Middle frontal gyrus (tissue), 1 donor: Measurements from ENCODE around the gene FXR1.
"Not testable (repeated sequence)": the region's sequence is repeated elsewhere in the genome, so short reads cannot be mapped to it uniquely, and the experiment has no call there.

ENCODE experiments used
- DNase-seq: peaks from one replicate; pipeline ENCODE4 v3.0.0-alpha.2; 2015; ENCODE audit warnings: low spot score; ENCODE audit errors: extremely low spot score

Gene FXR1

GRCh38 chr3:180932819-180933218 lies 20.3 kb downstream of the FXR1 start:
- no peak for DNase-seq

DNA sequence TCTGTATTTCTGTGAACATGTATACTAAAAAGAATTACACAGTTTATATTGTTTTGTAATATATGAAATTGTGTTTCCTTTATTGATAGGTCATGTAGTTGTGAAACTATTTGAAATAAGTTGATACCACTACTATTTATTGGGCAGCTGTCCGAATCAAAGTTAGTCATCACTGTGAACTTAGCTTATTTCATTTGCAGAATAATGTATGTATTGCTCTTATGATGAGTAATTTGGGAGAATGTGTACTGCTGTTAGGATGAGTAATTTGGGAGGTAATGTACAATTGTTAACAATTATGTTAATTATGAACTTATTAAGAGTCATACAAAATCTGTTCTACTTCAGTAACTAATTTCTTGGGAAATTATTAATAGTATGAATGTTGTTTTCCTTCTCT lies 22.2 kb downstream of the FXR1 start:
- no peak for DNase-seq

- DNase-seq, result no peak
Observed at GRCh38 chr3:180940826-180941225, 28.4 kb downstream of the FXR1 start.

- no peak for DNase-seq
Observed at GRCh38 chr3:180947761-180948390, 35.4 kb downstream of the FXR1 start.

GRCh38 chr3:180959691-180960090 lies 47.2 kb downstream of the FXR1 start:
- DNase-seq, result no peak

- DNase-seq, result no peak
Observed at GRCh38 chr3:180961087-180961486, 48.6 kb downstream of the FXR1 start.

DNA sequence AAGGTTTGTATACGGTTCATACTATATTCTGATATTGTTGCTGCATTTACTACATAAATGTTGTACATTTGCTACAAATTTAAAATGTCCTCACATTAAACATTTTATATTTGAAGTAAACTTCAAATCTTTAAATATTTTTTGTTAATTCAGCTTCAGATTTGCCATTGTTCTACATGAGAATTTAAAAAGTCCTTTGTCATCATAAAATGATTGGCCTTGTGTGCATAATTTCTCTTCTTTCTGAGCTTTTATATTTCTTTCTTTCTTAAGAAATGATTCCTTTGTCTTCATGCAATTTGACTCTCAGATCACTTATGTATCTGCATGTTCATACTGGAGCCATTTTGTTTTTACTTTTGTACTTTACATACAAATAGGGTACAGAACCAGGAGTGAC lies 49.1 kb downstream of the FXR1 start:
- no peak for DNase-seq

DNA sequence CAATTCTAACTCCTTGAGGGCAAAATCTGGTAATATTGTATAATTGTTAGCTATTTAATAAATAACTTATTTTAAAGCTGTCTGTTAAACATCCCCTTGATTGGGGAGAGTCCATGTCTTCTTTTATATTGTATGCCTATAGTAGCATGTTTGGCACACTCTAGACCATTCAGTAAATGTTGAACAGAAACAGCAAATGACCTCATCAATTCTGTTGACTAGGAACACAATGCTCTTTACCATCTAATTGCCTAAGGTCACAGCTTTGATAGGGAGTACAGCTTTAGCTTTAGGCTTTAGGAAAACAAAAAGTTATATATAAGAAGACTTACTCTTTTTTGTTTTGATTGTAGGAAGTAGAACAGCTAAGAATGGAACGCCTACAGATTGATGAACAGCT lies 50.1 kb downstream of the FXR1 start:
- no peak for DNase-seq

GRCh38 chr3:180970931-180971330 lies 58.5 kb downstream of the FXR1 start:
- no peak for DNase-seq

GRCh38 chr3:180973543-180973942 lies 61.1 kb downstream of the FXR1 start:
- DNase-seq, result no peak

GRCh38 chr3:180974286-180974685 lies 61.8 kb downstream of the FXR1 start:
- no peak for DNase-seq

GRCh38 chr3:180977498-180977897 lies 65.0 kb downstream of the FXR1 start:
- no peak for DNase-seq

- no peak for DNase-seq
Observed at GRCh38 chr3:180979961-180980360, 67.5 kb downstream of the FXR1 start.

DNA sequence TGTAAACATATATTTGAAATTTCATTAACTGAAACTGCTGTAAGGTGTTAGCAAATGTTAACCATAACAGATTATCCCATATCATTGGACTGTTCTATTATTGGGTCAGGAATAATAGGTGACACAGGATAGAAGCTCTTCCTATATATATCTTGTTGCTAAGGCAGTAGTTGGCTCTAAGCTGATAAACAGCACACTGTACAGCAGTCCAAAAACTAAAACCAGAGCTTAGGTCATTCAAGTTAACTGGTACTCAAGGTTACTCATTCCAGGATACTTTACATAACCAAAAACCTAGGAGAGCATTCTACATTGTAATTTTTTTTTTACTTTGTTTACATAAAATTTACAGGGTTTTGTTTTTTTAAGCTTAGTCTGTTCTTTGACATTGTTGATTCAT lies 68.1 kb downstream of the FXR1 start:
- DNase-seq, result no peak

GRCh38 chr3:180981912-180982311 lies 69.4 kb downstream of the FXR1 start:
- DNase-seq, result no peak

DNA sequence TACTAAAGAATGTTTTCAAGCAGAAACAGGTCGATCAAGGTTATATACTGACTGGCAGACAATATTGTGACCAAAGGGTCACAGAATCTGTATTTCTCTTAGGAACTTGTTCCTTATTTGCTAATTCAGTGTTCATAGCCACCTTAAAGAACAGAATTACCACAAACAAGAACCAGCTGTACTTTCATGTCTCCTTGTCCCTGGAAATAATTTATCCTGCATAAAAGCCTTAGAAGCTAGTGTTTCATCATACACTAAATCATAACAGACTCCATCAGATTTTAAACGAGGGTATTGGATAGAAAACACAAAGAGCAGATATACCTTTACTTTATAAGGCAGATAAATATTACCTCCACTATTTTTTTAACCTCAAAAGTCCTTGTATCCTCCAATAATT lies 70.7 kb downstream of the FXR1 start:
- DNase-seq, result no peak

DNA sequence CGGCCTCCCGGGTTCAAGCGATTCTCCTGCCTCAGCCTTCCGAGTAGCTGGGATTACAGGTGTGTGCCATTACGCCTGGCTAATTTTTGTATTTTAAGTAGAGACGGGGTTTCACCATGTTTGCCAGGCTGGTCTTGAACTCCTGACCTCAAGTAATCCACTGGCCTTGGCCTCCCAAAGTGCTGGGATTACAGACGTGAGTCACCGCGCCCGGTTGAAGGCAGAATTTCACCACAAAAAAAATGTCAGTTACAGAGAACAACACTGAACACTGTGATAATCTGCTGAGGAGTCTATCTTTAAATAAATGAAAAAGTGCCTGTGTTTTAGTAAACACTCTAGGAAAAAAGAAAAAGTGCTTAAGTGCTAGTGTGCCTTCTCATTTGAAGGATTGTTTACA lies 73.9 kb downstream of the FXR1 start:
- not testable (repeated sequence) for DNase-seq

- no peak for DNase-seq
Observed at GRCh38 chr3:180987344-180987743, 74.9 kb downstream of the FXR1 start.

DNA sequence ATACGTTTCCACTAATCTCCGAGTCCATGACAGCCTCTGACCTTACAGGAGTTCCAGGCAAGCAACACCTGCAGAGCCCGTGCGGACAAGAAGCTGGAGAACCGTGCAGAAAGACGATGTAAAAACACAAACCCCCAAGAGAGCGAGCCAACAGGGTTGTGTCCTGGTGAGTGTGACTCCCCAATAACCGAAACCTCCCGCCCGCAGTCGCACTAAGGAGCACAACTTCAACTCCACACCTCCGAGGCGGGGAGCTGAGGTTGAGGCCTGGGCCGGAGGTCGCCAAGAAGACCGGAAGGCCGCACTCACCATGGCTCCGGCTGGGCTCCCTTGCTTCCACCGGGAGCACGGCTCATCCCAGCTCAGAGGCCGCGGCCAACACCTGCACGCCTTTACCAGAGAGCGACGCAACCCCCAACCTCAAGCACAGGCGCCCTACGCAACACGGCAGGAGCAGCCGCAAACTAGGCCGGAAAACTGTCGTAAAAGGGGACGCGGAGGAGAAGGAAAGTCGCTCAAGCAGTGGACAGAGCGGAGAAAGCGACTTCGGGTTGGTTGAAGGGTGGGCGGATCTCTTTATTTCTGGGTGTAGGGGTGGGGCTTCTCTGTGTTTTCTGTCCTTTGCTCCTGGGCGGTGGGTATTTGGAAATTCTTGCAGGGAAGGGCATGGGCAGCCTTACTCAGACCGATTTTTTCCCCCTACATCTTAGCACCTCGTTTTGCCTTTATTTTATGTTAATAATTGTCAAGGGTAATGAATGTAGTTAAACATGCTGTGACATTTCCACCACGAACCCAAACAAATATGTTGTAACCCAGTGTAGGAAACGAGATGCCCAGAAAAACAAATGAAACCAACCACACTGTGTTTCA lies 77.1 kb downstream of the FXR1 start, which contains the start of gene DNAJC19:
Gene DNAJC19, minus strand, starts transcription at position 446 of the 873 bp plus-strand sequence. Its CDS starts 134 bp downstream, at position 312.
- DNase-seq, result peak; percentile 88

- no peak for DNase-seq
Observed at GRCh38 chr3:180990505-180990904, 78.0 kb downstream of the FXR1 start.

DNA sequence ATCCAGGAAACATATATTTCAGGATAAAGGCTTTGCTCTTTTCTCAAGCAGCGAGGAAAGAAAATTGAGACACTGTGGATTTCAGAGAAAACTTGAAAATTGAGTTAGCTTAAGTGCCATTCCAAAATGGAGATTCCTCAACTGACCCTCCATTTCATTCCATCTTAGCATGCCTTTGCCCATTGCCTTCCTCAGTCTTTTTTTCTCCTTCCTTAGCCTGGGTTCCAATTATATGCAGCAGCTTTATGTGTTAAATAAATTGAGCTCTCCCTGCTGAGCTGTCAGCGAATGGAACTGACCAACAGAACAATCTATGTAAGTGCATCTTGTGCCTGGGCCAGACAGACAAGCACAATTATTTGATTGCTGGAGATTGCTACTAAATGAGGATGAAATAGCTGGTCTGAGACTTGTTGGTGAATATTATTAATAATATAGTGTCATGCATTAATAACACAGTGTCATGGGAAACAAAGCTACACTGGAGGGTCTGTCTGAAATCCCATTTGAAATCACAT lies 84.0 kb downstream of the FXR1 start:
- DNase-seq, result no peak

DNA sequence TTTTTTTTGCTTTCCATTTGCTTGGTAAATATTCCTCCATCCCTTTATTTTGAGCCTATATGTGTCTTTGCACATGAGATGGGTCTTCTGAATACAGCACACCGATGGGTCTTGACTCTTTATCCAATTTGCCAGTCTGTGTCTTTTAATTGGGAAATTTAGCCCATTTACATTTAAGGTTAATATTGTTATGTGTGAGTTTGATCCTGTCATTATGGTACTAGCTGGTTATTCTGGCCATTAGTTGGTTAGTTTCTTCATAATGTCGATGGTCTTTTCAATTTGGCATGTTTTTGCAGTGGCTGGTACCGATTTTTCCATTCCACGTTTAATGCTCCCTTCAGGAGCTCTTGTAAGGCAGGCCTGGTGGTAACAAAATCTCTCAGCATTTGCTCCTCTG lies 89.9 kb downstream of the FXR1 start:
- DNase-seq, result not testable (repeated sequence)
